Measurements from ENCODE around the gene MRPS18B. TPM values are rescaled to one million over a fixed set of nuclear protein-coding genes. Genes with fewer than 3 reads are reported as not detected.

The MRPS18B gene
- polyA plus RNA-seq, 1 of the 3 experiments (the other 2 are of a cell fraction) = 45.2 TPM

GRCh38 chr6:30612687-30613248 is 4.9 kb upstream of the MRPS18B start:
- no peaks in the 10 kb centered on the region for H3K9me2 ChIP-seq
- H3K9ac ChIP-seq = no peak overlapping the region
- H2AFZ ChIP-seq (ENCODE audit: low read depth) = no peak overlapping the region
- peaks cover 22 to 23% of the 10 kb centered on the region in 2 experiments for H3K4me1 ChIP-seq (ENCODE audit: control insufficient read depth in 1 of 2, insufficient read depth in 2 of 2, low read depth in 1 of 2, low read length in 1 of 2)
- peaks cover 16% of the 10 kb centered on the region for H4K20me1 ChIP-seq (ENCODE audit: insufficient read depth)
- peak overlapping the region; percentile 67 to 96 for H3K27ac ChIP-seq (ENCODE audit: low read depth in 2 of 2, low read length in 1 of 2)
- peaks cover 69% of the 10 kb centered on the region for H3K79me2 ChIP-seq (ENCODE audit: insufficient read depth)
- TF ChIP-seq FOXM1 (IDR thresholded peaks at IDR 0.05; ENCODE audit: low read depth) (no peak), SMC3 (IDR thresholded peaks at IDR 0.05; ENCODE audit: low read depth, low read length) (no peak), JUND (IDR thresholded peaks at IDR 0.05) (no peak), NFIC (IDR thresholded peaks at IDR 0.05; ENCODE audit: borderline replicate concordance) (no peak), POLR2AphosphoS5 (IDR thresholded peaks at IDR 0.05; ENCODE audit: low read depth, low read length) (peak; percentile 73)
- H3K36me3 ChIP-seq (replicated peaks in 1 of 2; ENCODE audit: control insufficient read depth in 1 of 2, insufficient read depth in 2 of 2, low read length in 1 of 2) = peaks cover 41 to 54% of the 10 kb centered on the region in 2 experiments
- H3K4me2 ChIP-seq = peak overlapping the region; percentile 85; the same call in 1 of the 2 replicates
- ChIA-PET CTCF (interaction anchor here (0.9 to 3.8 kb wide), 12 partner anchors 9 to 164 kb away, joined by 3 to 33 read pairs (median 4); partner anchors contain the start of gene DHX16), POLR2A (interaction anchor here (0.5 to 4.7 kb wide), 9 partner anchors 9 to 1096 kb away, joined by 3 to 32 read pairs (median 7); partner anchors contain the start of genes ABCF1, MDC1 and PRR3)
- no peak for DNase-seq
- H3K9me3 ChIP-seq = no peaks in the 10 kb centered on the region
- H3K4me3 ChIP-seq (ENCODE audit: low read depth in 2 of 2, low read length in 1 of 2) = no peak overlapping the region
- WGBS (ENCODE audit: low lambda C conversion rate) = 73% methylated on average over 6 of the region's 6 CpGs
- no peaks in the 10 kb centered on the region for H3K27me3 ChIP-seq (ENCODE audit: insufficient read depth)
- peaks cover 48% of the 10 kb centered on the region for H3F3A ChIP-seq (replicated peaks; ENCODE audit: insufficient read depth)

DNA sequence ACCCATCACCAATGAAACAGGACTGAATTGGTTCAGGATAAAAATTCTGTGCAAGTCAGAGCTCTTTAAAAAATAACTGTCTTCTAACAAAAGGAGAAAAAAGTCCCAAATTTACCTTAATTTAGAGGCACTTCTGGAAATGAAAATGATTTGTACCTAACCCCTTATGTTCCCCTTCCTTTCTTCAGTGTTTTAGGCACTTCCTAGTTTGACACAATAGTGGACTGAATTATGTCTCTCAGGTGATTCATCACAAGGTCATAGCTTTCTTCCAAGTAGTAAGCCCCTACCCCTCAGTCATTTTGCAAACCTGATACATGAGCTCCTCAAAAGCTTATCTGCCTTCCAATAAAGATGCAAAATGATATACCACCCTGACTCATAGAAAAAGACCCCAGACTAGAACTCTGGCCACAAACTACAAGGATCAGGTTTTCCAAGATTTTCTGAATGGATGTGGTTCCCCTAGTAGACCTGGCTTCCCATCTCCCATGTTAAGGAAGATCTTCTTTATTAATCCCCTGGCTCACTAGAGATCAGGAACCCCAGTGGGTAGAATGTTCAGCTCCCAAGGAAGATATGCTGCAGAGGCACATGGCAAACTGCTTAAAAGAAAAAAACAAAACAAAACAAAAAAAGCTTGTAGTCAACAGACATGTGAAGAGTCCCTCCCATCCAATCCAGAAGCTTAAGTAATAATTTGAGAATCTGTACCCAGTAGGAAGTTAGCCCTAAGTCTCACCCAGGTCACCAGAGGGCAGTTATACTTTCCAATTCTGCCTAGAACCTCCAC is 4.2 kb upstream of the MRPS18B start:
- ChIA-PET CTCF (interaction anchor here (0.7 to 3.8 kb wide), 14 partner anchors 10 to 163 kb away, joined by 3 to 33 read pairs (median 4); partner anchors contain the start of gene DHX16), POLR2A (interaction anchor here (0.5 to 4.7 kb wide), 10 partner anchors 10 to 1095 kb away, joined by 3 to 32 read pairs (median 6); partner anchors contain the start of genes ABCF1, MDC1 and PRR3)
- Histone ChIP-seq H4K20me1 (ENCODE audit: insufficient read depth) (peaks cover 16% of the 10 kb centered on the region), H3K4me1 (ENCODE audit: control insufficient read depth in 1 of 2, insufficient read depth in 2 of 2, low read depth in 1 of 2, low read length in 1 of 2) (peaks cover 24 to 26% of the 10 kb centered on the region in 2 experiments), H3K79me2 (ENCODE audit: insufficient read depth) (peaks cover 74% of the 10 kb centered on the region), H3K9me2 (no peaks in the 10 kb centered on the region), H3K9ac (peak overlapping the region; percentile 99; the same call in 1 of the 2 replicates), H3K4me3 (ENCODE audit: low read depth in 2 of 2, low read length in 1 of 2) (peak overlapping the region; percentile 56 to 78; a peak in 2 of 4 replicates), H3K36me3 (replicated peaks in 1 of 2; ENCODE audit: control insufficient read depth in 1 of 2, insufficient read depth in 2 of 2, low read length in 1 of 2) (peaks cover 38 to 49% of the 10 kb centered on the region in 2 experiments), H3F3A (replicated peaks; ENCODE audit: insufficient read depth) (peaks cover 48% of the 10 kb centered on the region), H2AFZ (ENCODE audit: low read depth) (no peak overlapping the region), H3K27ac (ENCODE audit: low read depth in 2 of 2, low read length in 1 of 2) (peak overlapping the region; percentile 96 to 98), H3K4me2 (peak overlapping the region; percentile 85), H3K27me3 (ENCODE audit: insufficient read depth) (no peaks in the 10 kb centered on the region), H3K9me3 (no peaks in the 10 kb centered on the region)
- no peak for DNase-seq
- TF ChIP-seq TEAD4 (IDR thresholded peaks at IDR 0.05; ENCODE audit: borderline replicate concordance, insufficient read depth) (no peak), JUND (IDR thresholded peaks at IDR 0.05) (peak; percentile 40; the same call in 1 of the 2 replicates), EP300 (IDR thresholded peaks at IDR 0.05; ENCODE audit: borderline replicate concordance in 1 of 2, low read depth in 1 of 2, low read length in 1 of 2) (no peak), FOSL2 (IDR thresholded peaks at IDR 0.05; ENCODE audit: borderline replicate concordance, low read depth) (peak; percentile 24; the same call in 1 of the 2 replicates)
- TF ChIP-seq, protein P1, sequence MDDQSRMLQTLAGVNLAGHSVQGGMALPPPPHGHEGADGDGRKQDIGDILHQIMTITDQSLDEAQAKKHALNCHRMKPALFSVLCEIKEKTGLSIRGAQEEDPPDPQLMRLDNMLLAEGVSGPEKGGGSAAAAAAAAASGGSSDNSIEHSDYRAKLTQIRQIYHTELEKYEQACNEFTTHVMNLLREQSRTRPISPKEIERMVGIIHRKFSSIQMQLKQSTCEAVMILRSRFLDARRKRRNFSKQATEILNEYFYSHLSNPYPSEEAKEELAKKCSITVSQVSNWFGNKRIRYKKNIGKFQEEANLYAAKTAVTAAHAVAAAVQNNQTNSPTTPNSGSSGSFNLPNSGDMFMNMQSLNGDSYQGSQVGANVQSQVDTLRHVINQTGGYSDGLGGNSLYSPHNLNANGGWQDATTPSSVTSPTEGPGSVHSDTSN (IDR thresholded peaks at IDR 0.05) = peak; percentile 41

Measured in SK-N-SH (cell line).